HFFc6 (cell line): ENCODE measurements around the gene GAB2. TPM values are rescaled to one million over a fixed set of nuclear protein-coding genes. Genes with fewer than 3 reads are reported as not detected.
A peak's percentile ranks its signal among the peaks of the same experiment; 100 is the strongest.

Experiments
- DNase-seq: peaks from one replicate; pipeline ENCODE4 v3.0.0-alpha.2; 2018
- H3K27ac Mint-ChIP-seq: 2 replicates; pipeline ENCODE4 v1.8.0; 2020; ENCODE audit warnings: mild to moderate bottlenecking, mixed read lengths
- H3K27me3 Mint-ChIP-seq: 2 replicates; pipeline ENCODE4 v1.8.0; 2021; ENCODE audit warnings: mild to moderate bottlenecking, moderate library complexity, mixed read lengths; ENCODE audit not compliant: insufficient read depth
- H3K36me3 Mint-ChIP-seq: 2 replicates; pipeline ENCODE4 v1.8.0; 2021; ENCODE audit warnings: low read depth, mixed read lengths
- H3K4me1 Mint-ChIP-seq: 2 replicates; pipeline ENCODE4 v1.8.0; 2020; ENCODE audit warnings: low read depth, mixed read lengths
- H3K4me3 Mint-ChIP-seq: 2 replicates; pipeline ENCODE4 v1.8.0; 2020; ENCODE audit warnings: mild to moderate bottlenecking, moderate library complexity, mixed read lengths
- H3K9me3 Mint-ChIP-seq: 2 replicates; pipeline ENCODE4 v1.8.0; 2020; ENCODE audit warnings: mild to moderate bottlenecking, mixed read lengths
- CTCF ChIP-seq: fragments of 200-600 bp; sonication (generic); IDR thresholded peaks from 2 replicates; pipeline ENCODE4 v1.5.0; 2021; ENCODE audit warnings: antibody characterized with exemption, mild to moderate bottlenecking
- total RNA-seq, 6 experiments: library from RNA; stranded (reverse); fragmentation: NEBNext Ultra II Directional; extraction: Animal tissue kit (Norgen Biotek cat#: 25700); gene quantifications; 2 replicates in 1 of 6; 3 replicates in 5 of 6; pipeline ENCODE4 v1.2.3, GENCODE V29; 2021

Gene GAB2
- total RNA-seq, 6 experiments from 2014 or later = 8.4 to 12.1 (median 9.9) TPM

GRCh38 chr11:78386215-78386941 lies 31.2 kb downstream of the GAB2 start:
- H3K4me1 Mint-ChIP-seq = peaks cover 20% of the 10 kb centered on the region
- peaks cover 31% of the 10 kb centered on the region for H3K36me3 Mint-ChIP-seq
- H3K27me3 Mint-ChIP-seq = peaks cover 1% of the 10 kb centered on the region
- H3K9me3 Mint-ChIP-seq = peaks cover 27% of the 10 kb centered on the region
- DNase-seq = no peak
- no peak for TF ChIP-seq CTCF
- no peak overlapping the region for H3K27ac Mint-ChIP-seq
- no peak overlapping the region for H3K4me3 Mint-ChIP-seq

GRCh38 chr11:78385205-78385604 lies 32.4 kb downstream of the GAB2 start:
- H3K27ac Mint-ChIP-seq = no peak overlapping the region
- H3K4me3 Mint-ChIP-seq = no peak overlapping the region
- H3K27me3 Mint-ChIP-seq = peaks cover 1% of the 10 kb centered on the region
- H3K4me1 Mint-ChIP-seq = peaks cover 26% of the 10 kb centered on the region
- peaks cover 27% of the 10 kb centered on the region for H3K9me3 Mint-ChIP-seq
- H3K36me3 Mint-ChIP-seq = peaks cover 31% of the 10 kb centered on the region
- DNase-seq = no peak
- no peak for TF ChIP-seq CTCF

GRCh38 chr11:78384231-78384630 lies 33.4 kb downstream of the GAB2 start:
- Mint-ChIP-seq H3K27me3 (peaks cover 1% of the 10 kb centered on the region), H3K9me3 (peaks cover 27% of the 10 kb centered on the region), H3K4me3 (no peak overlapping the region), H3K4me1 (peaks cover 36% of the 10 kb centered on the region), H3K36me3 (peaks cover 31% of the 10 kb centered on the region), H3K27ac (no peak overlapping the region)
- no peak for DNase-seq
- TF ChIP-seq CTCF = no peak

GRCh38 chr11:78381865-78382264 lies 35.8 kb downstream of the GAB2 start:
- TF ChIP-seq CTCF = no peak
- H3K4me1 Mint-ChIP-seq = peaks cover 46% of the 10 kb centered on the region
- H3K4me3 Mint-ChIP-seq = peak overlapping the region; percentile 9; the same call in 1 of the 2 replicates
- H3K27ac Mint-ChIP-seq = peak overlapping the region; percentile 46
- DNase-seq = no peak
- H3K27me3 Mint-ChIP-seq = peaks cover 1% of the 10 kb centered on the region
- peaks cover 30% of the 10 kb centered on the region for H3K9me3 Mint-ChIP-seq
- peaks cover 42% of the 10 kb centered on the region for H3K36me3 Mint-ChIP-seq

- peaks cover 54% of the 10 kb centered on the region for H3K4me1 Mint-ChIP-seq
- peak overlapping the region; percentile 46 for H3K27ac Mint-ChIP-seq
- H3K36me3 Mint-ChIP-seq = peaks cover 42% of the 10 kb centered on the region
- H3K4me3 Mint-ChIP-seq = peak overlapping the region; percentile 62
- no peak for TF ChIP-seq CTCF
- DNase-seq = peak; percentile 25
- peaks cover 1% of the 10 kb centered on the region for H3K27me3 Mint-ChIP-seq
- peaks cover 29% of the 10 kb centered on the region for H3K9me3 Mint-ChIP-seq
Measured at GRCh38 chr11:78380615-78381051, 37.0 kb downstream of the GAB2 start.
